Measurements from ENCODE around the gene ME3.
"Not testable (repeated sequence)": the region's sequence is repeated elsewhere in the genome, so short reads cannot be mapped to it uniquely, and the experiment has no call there.

ME3 gene

DNA sequence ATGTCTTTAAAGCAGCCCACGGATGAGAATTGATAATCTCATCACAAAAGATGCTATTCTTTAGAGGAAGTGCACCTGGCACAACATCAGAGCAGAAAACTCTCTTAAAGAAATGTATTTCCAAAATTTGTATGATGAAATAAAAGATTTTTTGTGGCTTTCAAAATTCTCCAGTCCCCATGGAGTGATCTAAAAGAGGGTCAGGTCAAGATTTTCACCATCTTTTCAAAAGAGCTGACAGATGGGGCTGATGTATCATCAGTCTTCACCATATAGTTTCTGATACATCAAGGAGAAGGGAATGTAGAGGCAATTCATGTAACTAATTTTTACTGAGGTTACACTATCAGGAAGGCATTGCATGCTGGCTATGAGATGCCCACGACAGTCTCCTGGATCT, 11.7 kb downstream of the ME3 start:
- DNase-seq = no peak

DNA sequence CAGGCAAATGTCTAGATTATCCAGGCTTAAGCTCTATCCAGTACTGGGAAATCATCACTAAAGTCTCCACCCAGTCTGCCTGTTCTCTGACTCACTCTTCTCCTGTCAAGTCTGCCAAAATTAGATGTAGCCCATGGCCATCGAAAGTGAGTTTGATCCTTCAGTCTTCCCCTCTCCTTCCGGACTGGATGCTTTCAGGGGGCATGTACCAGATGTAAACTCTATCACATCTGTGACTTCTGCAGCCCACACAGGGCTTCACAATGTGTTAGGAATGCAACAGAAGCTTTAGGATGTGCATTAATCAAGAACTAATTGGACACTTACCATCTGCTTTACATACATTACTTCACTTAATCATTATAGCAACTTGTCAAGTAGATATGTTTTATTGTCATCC, 12.3 kb downstream of the ME3 start:
- DNase-seq = no peak

- no peak for DNase-seq
These were observed 13.9 kb downstream of the ME3 start for GRCh38 chr11:86658534-86658933.

DNA sequence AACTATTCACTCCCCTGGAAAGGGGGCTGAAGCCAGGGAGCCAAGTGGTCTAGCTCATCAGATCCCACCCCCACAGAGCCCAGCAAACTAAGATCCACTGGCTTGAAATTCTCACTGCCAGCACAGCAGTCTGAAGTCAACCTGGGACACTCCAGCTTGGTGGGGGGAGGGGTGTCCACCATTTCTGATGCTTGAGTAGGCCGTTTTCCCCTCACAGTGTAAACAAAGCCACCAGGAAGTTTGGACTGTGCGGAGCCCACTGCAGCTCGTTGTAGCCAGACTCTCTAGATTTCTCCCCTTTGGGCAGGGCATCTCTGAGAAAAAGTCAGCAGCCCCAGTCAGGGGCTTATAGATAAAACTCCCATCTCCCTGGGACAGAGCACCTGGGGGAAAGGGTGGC, 27.2 kb downstream of the ME3 start:
- DNase-seq = not testable (repeated sequence)

GRCh38 chr11:86644291-86644690, 28.1 kb downstream of the ME3 start:
- DNase-seq = no peak

DNA sequence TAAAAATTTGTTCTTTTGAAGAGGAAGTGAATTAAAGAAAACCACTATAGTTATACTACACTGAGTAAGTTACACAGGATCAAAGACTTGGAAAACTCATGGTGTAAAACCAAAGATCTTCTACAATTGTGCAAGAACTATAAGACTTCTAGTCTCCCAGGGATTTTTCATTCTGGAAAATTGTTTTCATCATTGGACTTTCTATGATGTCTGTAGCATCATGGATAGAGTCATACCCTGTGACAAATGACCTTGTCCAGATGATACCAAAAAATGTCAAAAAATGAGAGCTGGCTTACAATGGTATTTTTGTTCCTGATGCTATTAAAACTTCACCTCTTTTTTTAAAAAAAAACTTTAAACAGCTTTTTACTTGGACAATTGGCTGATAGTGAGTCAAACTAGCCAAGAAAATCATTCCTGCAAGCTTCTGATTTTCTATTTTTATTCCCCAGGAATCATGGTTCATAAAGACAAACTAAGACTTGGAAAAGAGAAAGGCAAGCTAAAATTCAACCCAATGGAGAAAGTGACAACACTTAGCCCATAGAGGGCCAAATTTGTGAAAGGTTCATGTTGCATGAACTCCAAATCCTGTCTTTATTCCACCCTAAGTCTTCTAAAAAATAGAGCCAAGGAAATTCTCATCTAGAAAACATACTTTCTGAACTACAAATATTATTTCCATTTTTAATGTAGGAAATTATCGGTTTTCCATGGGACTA, 30.7 kb downstream of the ME3 start:
- no peak for DNase-seq

DNA sequence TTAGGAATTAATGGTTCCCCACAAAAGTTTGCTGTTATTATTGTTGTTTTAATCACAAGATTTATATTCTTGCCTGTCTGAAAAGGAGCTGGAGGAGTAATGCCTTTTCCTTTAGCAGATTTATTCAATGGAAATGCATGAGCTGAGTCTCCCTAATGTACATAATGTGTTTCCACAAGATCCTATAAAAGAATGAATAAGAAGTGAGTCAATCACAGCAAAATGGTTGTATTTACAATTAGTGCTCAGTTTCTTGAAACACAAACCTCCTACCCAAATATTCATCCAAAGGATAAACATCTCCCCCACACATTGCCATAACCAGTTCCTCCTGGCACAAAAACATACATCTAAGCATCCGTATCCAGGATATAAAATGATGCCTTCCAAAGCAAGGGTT, 33.3 kb downstream of the ME3 start:
- DNase-seq = no peak

GRCh38 chr11:86638673-86639072, 33.7 kb downstream of the ME3 start:
- no peak for DNase-seq

DNA sequence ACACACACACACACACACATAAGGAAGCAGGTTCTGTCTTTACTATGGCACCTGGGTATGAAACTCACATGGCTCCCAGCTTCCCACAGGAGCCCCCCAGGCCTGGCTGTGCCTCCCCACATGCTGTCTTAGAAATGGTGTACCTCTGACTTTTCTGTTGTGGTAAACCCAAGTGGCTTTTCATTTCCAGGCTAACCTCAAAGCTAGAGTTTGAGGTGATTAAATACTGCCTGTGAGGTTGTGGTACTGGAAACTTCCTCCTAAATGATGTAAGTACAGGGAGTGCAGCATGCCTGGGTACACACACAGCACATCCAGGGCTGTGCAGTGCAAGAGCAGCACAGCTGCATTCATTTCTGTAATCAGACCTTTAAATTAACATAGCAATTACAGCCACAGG, 34.4 kb downstream of the ME3 start:
- DNase-seq = no peak

DNA sequence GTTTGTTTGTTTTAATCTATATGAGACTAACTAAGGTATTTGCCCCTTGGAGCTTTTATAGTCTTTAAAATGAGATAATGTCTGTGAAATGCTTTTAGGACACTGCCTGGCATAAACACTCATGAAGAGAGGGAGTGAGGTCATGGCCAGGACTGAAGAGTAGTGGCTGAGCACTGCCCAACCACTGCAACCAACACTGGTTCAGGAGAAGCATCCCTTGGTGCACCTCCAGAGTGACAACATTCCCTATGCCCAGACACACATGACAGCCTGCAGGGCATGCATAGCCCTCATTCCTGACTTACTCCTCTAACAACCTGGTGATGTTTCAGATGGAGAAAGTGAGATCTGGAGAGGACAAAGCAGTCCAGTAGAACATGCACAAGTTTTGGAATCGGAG, 36.1 kb downstream of the ME3 start:
- no peak for DNase-seq

DNA sequence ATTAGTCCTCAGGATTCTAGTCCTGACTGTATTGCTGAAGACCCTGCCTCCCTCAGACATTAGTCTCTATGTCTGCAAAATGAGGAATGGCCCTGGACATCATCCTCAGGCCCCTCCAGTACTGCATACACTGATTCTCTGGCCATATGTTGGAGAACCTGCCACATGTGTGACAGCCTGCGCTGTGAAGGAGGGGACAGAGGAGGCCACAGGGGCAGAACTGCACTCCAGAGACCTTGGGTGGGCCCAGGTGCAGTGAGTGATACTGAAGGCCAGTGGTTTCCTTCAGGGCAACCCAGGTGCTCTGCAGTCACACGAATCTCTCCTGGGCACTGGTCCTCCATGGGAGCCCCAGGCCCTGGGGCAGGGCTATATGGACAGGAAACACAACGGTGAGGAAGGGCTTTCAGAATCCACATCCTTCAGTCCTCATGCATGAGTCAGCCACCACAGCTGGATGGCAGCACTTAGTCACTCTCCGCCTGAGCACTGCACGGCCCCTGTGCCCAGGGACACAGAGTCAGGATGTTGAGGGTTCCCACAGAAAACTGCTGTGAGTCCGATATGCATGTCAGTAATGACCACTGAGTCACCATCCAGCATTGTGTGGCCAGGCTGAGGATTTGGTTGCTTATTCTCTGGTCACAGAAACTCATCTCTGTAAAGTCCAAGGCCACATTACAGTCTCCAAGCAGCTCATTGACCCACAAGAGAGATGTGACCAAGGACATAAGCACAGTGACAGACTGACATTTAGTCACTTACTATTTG, 39.7 kb downstream of the ME3 start:
- DNase-seq = no peak

DNA sequence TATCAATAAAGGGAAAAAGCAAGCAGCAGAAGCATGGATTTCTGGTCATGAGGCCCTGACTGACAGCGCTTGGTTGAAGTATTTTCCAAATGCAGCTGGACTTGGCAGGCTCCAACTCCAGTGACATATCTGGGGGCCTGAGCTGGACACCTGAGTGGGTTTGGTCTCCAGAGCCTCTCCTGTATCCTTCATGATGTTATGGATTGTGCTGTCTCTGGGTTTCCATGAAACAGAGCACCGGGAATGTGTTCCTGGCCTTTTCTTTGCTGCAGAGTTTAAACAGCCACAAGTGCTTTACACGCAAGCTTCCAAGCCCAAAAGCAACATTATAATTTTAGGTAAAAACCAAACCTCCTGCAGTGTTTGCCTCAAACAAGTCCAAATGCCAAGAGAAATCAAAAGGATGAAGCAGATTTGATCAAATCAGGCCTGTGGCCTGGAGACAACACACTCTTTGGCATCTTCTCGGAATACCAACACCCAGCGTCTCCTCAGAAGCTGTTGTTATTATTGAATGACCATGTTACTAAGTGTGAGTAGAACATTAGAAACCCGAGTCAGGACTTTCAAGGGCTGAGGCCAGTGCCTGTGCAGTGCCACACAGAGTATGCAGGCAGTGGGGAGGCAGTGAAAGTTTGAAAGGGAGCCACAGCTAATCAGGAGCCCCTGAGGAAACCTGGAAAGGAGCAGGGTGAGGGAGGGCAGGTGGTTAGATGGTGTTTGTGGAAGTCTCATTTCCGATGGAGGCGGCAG, 42.0 kb downstream of the ME3 start:
- DNase-seq = no peak

DNA sequence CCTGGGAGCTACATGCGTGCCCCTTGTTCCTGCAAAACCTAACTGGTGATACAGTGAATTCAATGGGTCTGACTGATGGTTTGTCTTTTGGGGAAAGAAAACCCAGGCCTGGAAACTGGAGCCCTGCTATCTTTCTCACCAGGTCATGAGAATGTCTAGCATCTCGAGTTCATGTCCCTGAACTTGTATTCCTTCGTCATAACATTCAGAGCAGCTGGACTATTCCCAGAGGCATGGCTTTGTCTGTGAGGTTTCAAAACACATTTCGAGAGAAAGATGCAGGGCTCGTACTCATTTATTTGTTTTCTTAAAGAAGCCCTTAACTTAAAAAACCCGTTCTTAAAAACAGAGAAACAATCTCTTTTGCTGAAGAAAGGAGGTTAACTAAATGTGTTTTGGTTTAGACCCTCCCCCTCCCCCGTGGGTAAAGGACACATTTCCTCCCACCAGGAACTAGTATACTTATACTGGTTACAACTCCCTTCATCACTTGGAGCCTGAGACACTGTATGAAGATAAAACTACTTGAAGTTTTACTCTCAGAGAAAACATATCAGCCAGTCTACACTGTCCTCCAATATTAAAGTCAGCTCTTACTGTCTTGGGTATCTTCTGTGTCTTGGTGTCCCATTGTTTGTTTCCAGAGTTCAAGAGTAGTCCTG, 43.2 kb downstream of the ME3 start:
- DNase-seq = no peak

- DNase-seq = no peak
These were observed 44.5 kb downstream of the ME3 start for GRCh38 chr11:86627776-86628455.

DNA sequence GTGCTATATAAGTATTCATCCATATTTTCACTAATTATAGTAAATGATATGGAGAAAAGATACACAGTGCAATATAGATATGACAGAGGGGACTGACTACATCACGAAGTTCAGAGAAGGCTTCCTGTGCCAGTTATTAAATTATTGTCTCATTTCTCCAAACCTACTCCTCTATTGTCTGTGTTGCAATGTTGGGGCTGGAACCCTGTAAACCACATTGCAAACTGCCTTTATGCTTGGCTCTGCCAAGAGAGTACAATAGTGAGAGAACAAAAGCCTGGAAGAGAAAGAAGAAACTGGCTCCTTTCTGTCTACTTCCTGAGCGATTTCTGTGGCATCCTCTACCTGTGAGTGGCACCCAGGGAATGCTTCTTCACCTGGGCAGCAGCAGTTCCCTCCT, 46.4 kb downstream of the ME3 start:
- DNase-seq = no peak

DNA sequence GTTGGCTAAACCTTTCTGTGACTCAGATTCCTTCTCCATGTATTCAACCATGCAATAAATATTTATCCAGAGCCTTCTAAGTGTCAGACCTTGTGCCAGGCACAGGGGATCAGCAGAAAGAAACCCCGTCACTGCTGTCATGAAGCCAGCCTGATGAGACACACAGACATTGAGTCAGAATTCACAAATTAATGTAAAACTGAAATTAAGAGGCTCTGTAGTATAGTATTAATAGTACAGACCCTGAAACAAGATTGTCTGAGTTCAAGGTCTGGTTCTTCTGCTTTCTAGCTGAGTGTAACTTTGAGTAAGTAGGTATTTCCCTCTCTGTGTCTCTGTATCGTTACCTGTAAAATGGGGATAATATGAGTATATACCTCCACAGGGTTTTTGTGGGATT, 46.9 kb downstream of the ME3 start:
- no peak for DNase-seq

DNA sequence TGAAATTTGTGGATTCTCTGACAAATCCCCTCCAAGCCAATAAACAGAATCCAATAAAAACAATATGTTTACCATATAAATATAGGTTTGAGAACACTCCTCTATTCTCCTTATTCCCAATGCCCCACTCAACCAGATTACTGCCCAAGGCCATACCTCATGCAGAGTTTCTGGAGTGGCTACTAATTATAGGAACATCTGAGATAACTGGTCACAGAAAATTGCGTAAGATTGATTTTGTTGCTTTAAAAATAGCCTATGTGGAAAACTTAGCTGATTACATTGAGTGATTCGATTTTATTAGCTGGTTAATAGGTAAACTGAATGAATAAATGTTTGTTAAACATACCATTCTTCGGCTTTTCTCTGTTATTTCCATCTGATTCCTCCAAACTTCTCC, 48.0 kb downstream of the ME3 start:
- no peak for DNase-seq

DNA sequence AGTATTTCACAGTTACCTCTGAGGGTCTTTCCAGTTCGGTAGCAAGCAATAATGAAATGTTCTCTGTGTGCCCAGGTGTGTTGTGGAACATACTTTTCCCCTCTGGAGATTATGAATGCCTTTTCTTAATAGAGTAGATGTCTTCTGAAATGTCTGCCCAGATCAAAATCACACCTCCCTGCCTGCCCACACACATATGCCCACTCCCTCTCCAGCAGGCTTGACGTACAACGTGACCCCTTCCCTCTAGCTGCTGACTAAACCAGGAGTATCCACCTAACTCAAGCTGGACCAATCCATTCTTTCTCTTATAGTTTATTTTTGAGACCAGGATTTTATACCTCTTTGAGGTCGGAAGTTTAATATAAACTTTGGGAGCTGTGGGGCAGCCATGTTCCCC, 48.7 kb downstream of the ME3 start:
- DNase-seq = no peak

DNA sequence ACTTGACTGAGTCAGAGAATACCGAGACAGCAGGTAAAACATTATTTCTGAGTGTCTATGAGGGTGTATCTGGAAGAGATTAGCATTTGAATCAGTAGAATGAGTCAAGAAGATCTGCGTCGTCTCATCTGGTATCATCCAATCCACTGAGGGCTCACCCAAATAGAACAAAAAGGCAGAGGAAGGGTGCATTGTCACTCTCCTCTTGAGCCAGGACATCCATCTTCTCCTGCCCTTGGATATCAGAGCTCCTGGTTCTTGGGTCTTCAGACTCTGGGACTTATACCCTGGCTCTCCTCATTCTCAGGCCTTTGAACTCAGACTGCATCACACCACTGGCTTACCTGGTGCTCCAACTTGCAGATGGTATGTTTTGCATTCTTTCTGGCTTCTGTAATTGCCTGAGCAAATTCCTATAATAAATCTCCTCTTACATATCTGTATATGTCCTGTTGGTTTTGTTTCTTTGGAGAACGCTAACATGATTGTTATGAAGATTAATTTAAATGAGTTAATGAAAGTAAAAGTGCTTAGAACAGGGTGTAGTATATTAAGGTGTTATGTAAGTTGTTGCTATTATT, 49.3 kb downstream of the ME3 start:
- no peak for DNase-seq

DNA sequence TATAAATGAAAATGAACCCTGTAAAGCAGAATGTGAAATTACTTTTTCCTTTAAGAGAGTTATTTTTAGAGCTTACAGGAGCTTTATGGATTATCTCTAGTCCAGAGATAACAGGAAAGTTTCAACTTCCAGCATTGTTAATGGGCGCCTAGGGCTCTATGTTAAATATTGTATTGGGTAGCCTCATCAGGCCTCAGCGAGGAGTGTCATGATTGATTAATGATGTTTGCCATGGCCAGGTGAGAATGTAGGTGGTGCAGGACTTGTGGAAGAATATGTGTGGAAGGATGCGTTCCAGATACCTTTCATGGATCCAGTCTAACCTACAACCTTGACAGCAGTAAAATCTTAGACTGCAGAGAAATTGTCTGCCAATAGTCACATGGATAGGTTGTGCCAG, 50.6 kb downstream of the ME3 start:
- DNase-seq = no peak

DNA sequence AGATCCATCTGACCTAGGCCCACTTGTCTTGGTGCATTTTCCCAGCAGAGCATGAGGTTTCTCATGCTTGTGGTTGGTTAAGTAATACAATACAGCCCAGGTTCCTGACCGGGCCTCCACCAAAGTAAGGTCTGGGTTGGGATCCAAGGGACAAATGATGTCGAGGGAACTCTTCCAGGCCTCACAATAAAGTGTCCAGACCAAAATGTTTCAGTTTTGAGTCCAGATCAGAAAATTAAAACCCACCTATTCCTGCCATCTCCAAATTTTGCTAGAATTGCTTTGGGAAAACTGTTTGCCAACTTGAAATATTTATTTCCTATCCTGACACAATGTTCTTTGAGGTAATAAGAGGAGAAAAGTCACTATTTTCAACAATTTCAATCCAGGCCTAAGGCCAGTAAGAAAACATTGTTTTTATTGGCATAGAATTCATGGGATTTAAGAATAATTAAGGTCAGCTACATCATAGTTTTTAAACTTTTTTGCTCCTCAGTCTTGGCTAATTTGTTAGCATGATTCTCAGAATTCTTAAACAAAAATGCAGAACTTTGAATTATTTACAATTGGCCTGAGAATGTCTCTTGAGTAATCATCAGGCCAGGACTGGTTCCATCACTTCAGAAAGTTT, 51.4 kb downstream of the ME3 start:
- DNase-seq = no peak

DNA sequence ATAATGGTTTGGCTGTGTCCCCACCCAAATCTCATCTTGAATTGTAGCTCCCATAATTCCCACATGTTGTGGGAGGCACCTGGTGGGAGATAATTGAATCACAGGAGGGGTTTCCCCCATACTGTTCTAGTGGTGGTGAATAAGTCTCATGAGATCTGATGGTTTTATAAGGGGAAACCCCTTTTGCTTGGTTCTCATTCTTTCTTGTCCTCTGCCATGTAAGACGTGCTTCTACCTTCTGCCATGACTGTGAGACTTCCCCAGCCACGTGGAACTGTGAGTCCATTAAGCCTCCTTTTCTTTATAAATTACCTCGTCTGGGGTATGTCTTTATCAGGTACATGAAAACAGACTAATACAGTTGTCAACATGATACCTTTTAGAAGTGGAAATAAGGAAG, 53.0 kb downstream of the ME3 start:
- DNase-seq = not testable (repeated sequence)
